Stimulated activated CD8-positive, alpha-beta memory T cell treated with anti-CD3 and anti-CD28 coated beads, Interleukin-15, amount 100 ng/mL, for 4 hours (primary cell): ENCODE results near the gene KLHL17.
"Not testable (repeated sequence)": the region's sequence is repeated elsewhere in the genome, so short reads cannot be mapped to it uniquely, and the experiment has no call there.

Source experiments
- DNase-seq, 2 donors: peaks; one replicate each; pipeline ENCODE4 v3.0.0-alpha.2; 2020; ENCODE audit warnings: low read depth in 2 of 2

KLHL17 gene

GRCh38 chr1:967466-968343 is 7.3 kb downstream of the KLHL17 start:
- no peak for DNase-seq

GRCh38 chr1:969260-969855 is 9.0 kb downstream of the KLHL17 start:
- no peak for DNase-seq

DNA sequence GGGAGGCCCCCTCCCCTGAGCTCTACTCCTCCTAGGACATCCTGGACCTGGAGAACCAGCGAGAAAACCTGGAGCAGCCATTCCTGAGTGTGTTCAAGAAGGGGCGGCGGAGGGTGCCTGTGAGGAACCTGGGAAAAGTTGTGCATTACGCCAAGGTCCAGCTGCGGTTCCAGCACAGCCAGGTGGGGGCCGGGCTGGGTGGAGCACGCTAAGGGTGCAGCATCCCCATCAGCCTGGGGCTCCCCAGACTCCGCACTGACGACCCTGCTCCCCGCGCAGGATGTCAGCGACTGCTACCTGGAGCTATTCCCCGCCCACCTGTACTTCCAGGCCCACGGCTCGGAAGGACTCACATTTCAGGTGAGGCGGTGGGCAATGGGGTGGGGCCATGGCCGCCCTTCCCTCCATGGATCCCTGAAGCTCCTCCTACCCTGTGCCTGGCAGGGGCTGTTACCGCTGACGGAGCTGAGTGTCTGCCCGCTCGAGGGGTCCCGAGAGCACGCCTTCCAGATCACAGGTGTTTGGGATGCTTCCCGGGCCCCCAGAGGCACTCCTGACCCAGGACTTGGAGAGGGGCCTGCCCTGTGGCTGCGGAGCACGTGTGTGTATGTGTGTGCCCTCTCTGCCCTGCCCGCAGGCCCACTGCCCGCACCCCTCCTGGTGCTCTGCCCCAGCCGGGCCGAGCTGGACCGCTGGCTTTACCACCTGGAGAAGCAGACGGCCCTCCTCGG is 10.0 kb downstream of the KLHL17 start:
- DNase-seq = no peak

DNA sequence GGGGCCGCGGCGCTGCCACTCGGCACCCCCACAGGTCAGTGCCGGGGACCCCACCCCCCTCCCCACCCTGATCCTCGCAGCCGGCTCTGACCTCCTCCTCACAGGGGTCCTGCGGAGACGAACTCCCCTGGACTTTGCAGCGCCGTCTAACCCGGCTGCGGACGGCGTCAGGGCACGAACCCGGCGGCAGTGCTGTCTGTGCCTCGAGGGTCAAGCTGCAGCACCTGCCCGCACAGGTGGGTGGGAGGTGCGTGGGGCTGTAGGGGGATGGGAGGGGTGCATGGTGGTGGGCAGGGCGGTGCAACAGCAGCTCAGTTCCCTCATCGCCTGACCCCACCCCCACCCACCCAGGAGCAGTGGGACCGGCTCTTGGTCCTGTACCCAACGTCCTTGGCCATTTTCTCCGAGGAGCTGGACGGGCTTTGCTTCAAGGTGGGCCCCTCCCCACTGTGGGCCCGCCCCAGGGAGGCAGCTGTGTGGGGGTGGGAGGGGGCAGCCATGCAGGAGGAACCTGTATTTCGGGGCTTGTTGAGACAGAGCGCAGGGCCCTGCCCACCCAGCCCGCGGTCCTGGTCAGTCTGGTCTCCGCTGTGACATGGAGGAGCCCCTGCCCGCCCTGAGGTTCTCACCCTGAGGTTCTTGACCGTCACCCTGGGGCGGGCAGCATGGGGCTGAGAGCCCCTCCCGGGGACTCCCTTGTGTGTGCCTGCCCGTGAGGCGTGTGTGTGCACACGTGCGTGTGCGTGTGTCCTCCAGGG is 10.8 kb downstream of the KLHL17 start:
- no peak for DNase-seq

DNA sequence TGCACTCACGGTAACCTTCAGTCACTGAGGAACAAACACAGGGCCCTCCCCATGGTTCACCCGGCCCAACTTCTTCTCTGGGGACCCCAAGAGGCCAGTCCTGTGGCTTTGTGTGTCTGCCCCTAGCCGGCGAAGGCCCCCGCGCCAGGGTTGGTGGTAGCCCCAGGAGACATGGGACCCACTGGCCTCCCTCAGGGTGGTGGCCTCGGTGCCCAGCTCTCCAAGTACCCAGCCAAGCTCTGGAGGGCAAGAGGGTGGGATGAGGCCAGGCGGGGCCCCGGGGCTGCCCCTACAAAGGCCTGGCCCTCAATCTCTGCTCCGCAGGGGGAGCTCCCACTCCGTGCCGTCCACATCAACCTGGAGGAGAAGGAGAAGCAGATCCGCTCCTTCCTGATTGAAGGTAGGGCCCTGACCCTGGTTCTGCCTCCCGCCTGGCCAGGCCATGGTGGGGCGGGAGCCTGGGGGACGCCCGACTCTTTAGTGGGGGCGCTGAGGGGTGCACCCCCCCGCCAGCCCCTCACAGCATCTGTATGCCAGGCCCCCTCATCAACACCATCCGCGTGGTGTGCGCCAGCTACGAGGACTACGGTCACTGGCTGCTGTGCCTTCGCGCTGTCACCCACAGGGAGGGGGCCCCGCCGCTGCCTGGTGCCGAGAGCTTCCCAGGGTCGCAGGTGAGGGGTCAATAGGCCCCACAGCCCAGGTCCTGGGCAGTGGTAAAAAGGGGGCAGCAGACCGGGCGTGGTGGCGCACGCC is 11.5 kb downstream of the KLHL17 start:
- no peak for DNase-seq

DNA sequence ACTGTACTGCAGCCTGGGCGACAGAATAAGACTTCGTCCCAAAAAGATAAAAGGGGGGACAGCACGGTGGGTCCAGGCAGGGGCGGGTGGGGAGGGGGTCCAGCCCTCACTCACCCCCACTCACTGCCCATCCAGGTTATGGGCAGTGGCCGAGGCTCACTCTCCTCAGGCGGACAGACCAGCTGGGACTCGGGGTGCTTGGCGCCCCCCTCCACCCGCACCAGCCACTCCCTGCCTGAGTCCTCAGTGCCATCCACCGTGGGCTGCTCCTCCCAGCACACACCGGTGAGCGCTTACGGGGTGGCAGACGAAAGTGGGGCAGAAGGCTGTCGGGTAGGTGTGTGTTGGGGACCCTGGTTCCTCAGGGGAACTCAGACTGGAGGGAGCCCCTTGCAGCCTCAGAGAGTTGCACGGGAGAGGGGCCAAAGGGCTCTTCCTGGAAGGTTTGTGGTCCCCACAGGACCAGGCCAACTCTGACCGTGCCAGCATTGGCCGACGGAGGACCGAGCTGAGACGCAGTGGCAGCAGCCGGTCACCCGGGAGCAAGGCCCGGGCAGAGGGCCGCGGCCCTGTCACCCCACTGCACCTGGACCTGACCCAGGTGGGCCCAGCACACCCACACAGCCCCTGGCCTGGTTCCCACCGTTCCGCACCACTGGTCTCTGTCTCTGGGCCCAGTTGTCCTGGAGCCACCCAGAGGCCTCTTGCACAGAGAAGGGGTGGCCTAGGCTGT is 12.5 kb downstream of the KLHL17 start:
- no peak for DNase-seq

DNA sequence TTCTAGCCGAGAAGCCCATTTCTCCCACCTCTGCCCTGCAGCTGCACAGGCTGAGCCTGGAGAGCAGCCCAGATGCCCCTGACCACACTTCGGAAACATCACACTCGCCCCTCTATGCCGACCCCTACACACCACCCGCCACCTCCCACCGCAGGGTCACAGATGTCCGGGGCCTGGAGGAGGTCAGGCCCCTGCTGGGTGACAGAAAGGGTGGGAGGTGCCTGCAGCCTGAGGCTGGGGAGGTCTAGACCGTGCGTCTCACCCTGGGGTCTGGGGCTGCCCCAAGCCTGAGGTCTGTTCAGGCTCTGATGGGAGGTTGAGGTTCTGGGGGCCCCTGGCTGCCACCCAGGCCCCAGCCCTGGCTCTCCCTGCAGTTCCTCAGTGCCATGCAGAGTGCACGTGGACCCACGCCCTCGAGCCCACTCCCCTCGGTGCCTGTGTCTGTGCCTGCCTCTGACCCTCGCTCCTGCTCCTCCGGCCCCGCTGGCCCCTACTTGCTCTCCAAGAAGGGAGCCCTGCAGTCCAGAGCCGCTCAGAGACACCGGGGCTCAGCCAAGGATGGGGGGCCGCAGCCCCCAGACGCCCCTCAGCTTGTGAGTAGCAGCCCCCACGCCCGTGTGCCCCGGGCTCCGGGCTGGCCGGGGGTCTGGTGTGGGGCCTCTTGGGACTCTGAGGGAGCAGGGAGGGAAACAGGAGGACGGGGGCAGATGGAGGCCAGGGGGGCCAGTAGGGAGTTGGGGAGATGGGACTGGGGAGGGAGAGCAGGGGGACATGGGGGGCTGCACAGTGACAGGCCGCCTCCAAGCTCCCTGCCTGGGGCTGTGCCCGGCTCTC is 13.3 kb downstream of the KLHL17 start:
- no peak for DNase-seq

DNA sequence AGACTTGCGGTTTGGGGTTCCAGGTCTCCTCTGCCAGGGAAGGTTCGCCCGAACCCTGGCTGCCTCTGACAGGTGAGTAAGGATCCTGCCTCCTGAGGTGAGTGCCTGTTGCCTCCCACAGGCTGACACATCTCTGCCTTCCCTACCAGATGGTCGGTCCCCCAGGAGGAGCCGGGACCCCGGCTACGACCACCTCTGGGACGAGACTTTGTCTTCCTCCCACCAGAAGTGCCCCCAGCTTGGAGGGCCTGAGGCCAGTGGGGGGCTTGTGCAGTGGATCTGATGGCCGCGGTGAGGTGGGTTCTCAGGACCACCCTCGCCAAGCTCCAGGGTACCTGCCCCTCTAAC is 13.9 kb downstream of the KLHL17 start:
- DNase-seq = no peak

- DNase-seq = no peak
Observed at GRCh38 chr1:974687-975328, 14.4 kb downstream of the KLHL17 start.

GRCh38 chr1:975365-975764 is 15.0 kb downstream of the KLHL17 start:
- DNase-seq = no peak

- peak in 1 of 2 donors; percentile 29 for DNase-seq
Observed at GRCh38 chr1:975896-976683, 15.7 kb downstream of the KLHL17 start.

- DNase-seq = not testable (repeated sequence)
Observed at GRCh38 chr1:976791-977190, 16.4 kb downstream of the KLHL17 start.

- no peak for DNase-seq
Observed at GRCh38 chr1:978069-978834, 17.9 kb downstream of the KLHL17 start.

DNA sequence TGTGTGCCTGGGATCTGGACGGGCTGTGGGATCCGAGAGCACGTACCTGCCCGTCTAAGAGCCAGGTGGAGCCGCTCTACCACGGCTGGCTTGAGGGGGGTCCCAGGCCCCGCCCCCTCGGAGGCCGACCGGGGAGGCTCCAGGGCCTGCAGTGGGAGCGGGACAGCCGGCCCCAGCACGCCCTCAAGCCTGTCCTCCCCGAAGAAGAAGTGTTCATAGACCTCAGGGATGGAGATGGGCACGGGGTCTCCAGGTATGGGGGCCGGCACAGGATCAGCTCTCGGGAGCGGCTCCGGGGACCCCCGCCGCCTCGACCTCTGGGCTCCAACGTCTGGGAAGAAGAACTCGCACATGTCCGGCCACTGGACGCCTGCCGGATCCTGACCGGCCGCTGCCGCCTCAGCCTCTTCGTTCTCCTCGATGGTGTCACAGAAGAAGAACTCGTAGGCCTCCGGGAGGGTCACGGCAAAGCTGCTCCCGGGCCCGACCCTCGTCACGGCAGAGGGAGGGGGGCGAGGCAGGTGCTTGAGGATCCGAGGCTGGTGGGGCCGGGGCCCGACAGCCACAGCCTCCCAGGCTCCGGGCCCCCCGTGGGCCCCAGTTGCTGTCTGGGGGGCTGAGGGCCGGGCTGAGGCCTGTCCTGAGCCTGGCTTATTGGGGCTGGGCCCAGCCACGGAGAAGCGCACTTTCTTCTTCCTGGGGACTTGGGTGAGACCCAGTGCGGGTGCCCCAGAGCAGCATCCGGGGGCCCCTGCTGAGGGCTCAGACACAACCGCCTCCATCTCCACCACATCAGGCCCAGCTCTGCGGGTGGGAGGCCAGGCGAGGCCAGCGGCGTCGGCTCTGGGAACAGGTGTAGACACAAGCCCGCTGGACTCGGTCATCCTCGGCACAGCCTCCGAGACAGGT is 18.7 kb downstream of the KLHL17 start:
- no peak for DNase-seq

DNA sequence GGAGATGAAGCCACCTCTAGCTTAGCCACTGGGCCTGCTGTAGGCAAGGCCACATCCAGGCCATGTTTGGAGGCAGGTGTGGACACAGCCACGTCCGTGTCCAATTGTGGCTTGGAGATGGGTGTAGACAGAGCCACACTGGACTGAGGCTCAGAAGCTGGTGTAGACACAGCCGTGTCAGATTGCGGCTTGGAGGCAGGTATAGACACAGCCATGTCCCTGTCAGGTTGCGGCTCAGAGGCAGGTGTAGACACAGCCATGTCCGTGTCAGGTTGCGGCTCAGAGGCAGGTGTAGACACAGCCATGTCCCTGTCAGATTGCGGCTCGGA is 19.3 kb downstream of the KLHL17 start:
- no peak for DNase-seq

- DNase-seq = no peak
Observed at GRCh38 chr1:980137-980571, 19.8 kb downstream of the KLHL17 start.
